ENCODE results near the gene ALOX5AP.

Gene ALOX5AP

GRCh38 chr13:30770929-30771328, 35.6 kb downstream of the ALOX5AP start:
- DNase-seq = no peak

- DNase-seq = no peak
These were observed 38.2 kb downstream of the ALOX5AP start for GRCh38 chr13:30773561-30773960.

DNA sequence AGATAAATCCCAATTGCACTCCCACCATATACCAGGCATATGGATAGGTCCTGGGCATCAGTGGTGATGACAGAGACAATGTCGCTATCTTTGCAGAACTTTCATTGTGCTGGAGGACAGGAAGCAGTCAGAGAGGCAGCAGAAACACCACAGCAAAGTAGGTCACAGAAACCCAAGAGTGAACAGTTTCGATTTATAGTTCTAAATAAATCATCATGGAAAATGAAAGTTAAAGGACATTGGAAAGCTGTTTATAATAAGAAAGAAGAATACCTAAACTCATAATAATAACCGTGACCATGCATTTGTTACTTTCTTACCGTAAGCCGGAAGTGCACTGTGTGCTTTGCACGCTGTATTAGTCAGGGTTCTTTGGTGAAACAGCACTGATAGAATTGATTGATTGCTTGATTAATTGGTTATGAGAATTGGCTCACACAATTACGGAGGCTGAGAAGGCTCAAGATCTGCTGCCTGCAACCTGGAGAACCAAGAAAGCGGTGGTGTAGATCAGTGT, 38.9 kb downstream of the ALOX5AP start:
- no peak for DNase-seq

GRCh38 chr13:30776661-30777060, 41.3 kb downstream of the ALOX5AP start:
- no peak for DNase-seq

DNA sequence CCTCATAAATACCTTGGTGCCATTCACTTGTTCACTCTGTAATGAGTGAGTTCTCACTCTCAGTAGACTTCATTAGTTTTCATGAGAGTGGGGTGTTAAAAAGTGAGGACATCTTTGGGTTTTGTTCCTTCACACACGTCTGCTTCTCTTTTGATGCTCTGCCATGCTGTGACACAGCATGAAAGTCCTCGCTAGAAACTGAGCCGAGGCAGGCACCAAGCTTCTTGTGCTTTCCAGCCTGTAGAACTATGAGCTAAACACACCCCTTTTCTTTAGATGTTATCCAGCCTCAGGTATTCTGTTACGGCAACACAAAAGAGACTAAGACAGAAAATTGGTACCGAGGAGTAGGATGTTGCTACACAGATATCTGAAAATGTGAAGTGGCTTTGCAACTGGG, 43.7 kb downstream of the ALOX5AP start:
- DNase-seq = no peak

DNA sequence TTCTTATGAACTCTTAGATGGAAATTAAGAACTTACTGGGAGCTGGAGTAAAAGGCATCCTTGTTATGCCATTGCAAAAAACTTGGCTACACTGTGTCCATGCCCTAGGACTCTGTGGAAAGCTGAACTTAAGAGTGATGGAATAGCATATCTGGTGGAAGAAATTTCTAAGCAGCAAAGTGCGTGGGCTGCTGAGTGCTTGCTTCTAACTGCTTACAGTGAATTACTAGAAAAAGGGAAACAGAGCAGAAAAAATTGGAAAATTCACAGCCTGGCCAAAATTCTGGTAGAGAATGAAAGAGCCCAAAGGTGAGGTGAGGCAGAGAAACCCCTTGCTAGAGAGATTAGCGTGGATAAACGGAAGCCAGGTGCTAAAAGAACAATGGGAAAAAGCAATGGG, 44.3 kb downstream of the ALOX5AP start:
- DNase-seq = no peak

DNA sequence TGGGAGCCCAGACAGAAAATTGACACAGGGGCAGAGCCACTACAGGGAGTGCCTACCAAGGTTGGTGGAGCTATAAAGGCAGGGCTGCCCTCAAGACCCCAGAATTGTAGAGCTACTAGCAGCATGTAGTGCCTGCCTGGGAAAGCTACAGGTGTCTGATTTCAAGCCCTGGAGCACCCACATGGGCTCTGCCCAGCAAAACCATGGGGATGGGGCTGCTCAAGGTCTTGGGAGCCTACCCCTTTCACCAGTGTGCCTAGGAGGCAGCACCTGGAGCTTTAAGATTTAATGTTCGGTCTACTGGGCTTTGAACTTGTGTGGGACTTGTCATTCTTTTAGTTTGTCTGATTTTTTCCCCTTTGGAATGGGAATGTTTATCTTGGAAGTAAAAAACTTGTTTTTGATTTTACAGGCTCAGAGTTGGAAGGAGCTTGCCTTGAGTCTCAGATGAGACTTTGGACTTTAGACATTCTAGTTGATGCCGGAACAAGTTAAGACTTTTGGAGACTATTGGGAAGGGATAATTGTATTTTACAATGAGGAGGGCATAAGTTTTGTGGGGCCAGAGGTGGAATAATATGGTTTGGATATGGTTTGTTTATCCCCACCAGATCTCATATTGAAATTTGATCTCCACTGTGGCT, 45.1 kb downstream of the ALOX5AP start:
- no peak for DNase-seq

GRCh38 chr13:30785191-30785850, 50.0 kb downstream of the ALOX5AP start:
- no peak for DNase-seq

DNA sequence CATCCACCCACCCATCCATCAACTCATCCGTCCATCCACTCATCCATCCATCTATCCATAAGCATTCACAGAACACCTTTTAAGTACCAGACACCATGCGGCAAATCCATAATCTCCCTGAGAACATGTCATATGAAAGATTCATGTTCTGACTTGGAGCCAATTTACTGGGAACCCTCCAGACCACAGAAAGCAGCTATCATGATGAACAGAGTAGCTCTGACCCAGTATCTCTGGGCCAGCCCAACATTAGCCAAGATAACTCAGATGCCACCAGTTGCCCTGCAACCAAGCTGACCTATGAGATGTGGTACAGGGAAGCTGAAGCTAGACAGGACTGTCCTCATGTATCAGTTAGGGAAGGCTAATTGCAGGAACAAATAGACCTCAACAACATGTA, 51.3 kb downstream of the ALOX5AP start:
- DNase-seq = no peak

DNA sequence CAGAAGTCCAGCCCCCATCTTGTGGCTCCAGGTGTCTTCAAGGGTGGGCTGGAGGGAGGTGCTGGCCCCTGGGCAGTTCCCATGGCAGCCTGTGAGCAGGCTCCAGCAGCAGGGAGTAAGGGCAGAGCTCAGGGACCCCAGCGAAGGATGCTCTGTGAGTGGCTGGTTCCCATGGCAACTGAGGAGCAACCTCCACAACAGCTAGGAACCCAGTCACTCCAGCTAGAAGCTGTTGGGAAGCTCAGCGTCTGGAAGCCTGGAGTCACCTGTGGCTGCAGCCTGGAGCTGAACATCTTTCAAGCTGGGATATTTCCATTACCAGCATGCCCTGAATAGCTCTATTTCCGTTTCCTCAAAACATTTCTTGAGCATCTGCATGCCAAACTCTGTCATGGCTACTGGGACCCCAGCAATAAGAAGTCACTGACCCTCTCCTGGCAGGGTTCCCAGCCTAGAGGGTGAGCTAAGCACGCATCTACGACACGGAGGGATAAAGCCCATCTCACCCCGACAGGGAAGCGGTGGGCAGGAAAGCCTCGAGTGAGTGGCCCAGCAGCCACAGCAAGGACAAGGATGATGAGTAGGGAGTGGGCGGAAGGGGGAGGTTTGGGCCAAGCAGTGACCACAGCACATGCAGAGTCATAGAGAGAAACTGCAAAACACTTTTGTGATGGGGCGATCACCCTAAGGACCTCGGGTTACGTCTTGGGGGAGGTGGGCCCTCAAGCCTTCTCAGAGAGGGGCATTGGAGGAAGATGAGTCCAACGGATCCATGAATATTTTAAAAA, 52.6 kb downstream of the ALOX5AP start:
- DNase-seq = no peak

DNA sequence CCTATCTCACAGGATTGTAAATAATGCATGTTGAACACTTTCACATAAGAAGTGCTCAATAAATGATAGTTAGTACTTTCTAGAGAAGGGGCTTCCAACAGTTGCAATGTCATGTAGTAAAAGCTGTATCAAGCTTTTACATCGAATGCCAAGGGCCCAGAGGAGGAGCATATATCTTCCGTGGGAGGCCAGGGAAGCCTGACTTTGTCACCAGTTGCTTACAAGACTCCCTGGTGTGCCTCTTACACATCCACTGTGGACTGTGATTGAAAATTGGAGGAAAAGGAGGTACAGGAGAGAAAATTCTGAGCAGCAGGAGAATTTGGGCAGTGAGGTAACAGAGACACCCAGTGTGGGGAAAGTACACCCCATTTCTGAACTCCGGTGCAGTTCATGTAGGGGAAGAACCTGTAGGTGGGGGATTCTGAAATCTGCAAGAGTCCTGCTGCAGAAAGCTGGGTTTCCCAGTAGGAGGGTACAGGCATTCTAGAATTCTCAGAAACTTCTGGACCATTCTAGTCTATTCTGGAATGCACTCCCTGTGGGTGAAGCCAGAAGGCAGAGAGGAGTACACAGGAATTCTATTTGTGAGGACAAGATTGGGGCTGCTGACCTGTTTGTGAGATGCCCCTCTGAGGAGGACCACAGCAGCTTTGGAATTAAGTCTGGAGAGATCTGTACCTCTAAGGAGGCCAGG, 54.0 kb downstream of the ALOX5AP start:
- DNase-seq = no peak

- DNase-seq = no peak
These were observed 55.2 kb downstream of the ALOX5AP start for GRCh38 chr13:30790592-30790991.

GRCh38 chr13:30791354-30792001, 56.1 kb downstream of the ALOX5AP start:
- DNase-seq = no peak

DNA sequence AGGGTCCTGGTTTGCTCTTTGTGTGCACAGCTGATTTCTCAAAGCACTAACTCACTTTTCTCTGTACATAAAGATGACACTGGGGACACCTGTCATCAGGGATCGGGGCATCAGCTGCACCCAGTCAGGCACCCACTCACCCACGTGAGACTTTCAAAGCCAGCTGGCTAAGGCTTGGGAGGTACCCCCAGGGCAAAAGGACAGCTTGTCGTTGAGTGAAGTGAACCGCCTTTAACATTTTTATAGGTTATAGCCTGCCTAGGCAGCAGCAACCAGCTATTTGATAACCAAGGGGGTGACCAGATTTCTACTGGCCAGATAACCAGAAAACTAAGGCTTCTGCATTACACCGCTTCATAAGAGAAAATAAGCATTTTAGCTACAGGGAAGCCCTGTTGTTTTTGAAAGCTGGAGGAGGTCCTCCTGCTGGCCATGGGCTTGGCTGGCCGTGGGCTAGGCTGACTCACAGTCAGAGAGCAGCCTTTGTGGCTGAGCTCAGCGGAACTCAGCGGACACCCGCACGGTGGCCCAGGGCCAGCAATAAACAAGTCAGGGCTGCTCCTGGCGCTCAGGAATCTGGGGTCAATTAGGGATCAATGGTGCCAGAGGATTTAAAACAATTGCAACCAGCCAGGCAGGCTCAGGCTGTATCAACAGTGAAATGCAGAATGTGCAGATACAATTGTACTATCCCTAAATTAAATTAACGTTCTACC, 57.1 kb downstream of the ALOX5AP start:
- DNase-seq = peak; percentile 30

DNA sequence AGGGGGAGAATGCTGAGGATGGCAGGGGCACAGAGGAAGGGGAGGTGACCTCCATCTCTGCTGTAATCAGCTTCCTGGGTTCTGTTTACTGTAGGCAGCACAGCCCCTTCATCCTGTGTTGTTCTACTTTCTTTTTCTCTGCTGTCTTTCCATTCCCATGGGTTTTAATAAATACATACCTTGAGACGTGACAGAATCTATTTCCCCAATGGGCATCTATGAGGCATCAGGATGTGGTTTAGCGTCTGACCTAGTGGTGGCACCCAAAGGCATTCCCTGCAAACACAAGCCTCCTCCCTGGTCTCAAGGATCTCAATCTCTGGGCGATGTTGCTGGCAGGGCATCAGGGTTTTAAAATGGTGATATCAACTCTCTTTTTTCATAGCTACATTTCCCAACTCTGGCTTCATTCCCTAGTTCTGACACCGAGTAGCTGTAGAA, 60.8 kb downstream of the ALOX5AP start:
- no peak for DNase-seq

GRCh38 chr13:30796631-30797601, 61.6 kb downstream of the ALOX5AP start:
- no peak for DNase-seq

GRCh38 chr13:30797847-30798535, 62.6 kb downstream of the ALOX5AP start:
- no peak for DNase-seq

GRCh38 chr13:30798776-30799355, 63.5 kb downstream of the ALOX5AP start:
- no peak for DNase-seq

- no peak for DNase-seq
These were observed 64.0 kb downstream of the ALOX5AP start for GRCh38 chr13:30799356-30799824.

GRCh38 chr13:30800107-30800506, 64.8 kb downstream of the ALOX5AP start:
- no peak for DNase-seq

All from NCI-H1694 treated with DMSO at 0.1 percent for 48 hours (cell line).